ENCODE results near the gene SPTBN1. TPM values are rescaled to one million over a fixed set of nuclear protein-coding genes. Genes with fewer than 3 reads are reported as not detected.

The SPTBN1 gene
- total and polyA plus RNA-seq, 2 donors (not counting 3 experiments of a cell fraction or from before 2014, with no cell fraction given) = 63.3 to 320 TPM

DNA sequence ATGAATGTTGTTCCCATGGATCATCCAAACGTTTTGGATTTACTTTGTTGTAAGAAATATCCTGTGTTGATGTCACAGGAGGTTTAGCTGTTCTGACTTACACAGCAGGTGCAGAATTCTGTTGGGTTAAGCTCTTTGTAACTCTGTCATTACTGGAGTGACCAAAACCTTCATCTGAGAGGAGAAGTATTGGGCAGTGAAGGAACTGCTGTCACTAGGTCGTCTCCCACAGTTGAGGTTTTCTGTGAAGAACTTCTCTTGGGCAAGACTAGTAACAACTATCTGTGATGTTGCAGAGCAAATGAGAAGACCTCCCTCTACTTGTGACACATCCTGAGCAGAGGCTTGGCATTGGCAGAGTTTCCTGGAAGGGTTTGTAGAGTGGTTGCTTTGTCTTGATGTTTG is 2.9 kb downstream of the SPTBN1 start:
- CTCF ChIA-PET = interaction anchor here (0.7 kb wide), 1 partner anchor 252 kb away, joined by 4 read pairs; no protein-coding TSS in a partner anchor
- TF ChIP-seq POLR2AphosphoS5 (IDR thresholded peaks at IDR 0.05; ENCODE audit: insufficient read depth, low read depth, low read length) (no peak), MYC (IDR thresholded peaks at IDR 0.05; ENCODE audit: low read depth, low read length) (no peak), JUN (IDR thresholded peaks at IDR 0.05; ENCODE audit: borderline replicate concordance, insufficient read depth, insufficient read length, low read depth) (no peak), MAX (IDR thresholded peaks at IDR 0.05; ENCODE audit: insufficient read depth, insufficient read length) (no peak), CTCF (IDR thresholded peaks at IDR 0.05; ENCODE audit: extremely low read depth in 1 of 2, insufficient read depth in 1 of 2, low read depth in 1 of 2, low read length in 2 of 2) (no peak), POLR2A (IDR thresholded peaks at IDR 0.05; ENCODE audit: low read depth, low read length) (no peak), GATA2 (IDR thresholded peaks at IDR 0.05; ENCODE audit: insufficient read depth, insufficient read length, low read depth, low read length) (no peak), FOS (IDR thresholded peaks at IDR 0.05; ENCODE audit: borderline replicate concordance, insufficient read depth, low read length) (no peak), EZH2 (IDR thresholded peaks at IDR 0.05; ENCODE audit: borderline replicate concordance, low read depth, low read length, severe bottlenecking) (no peak)
- peaks cover 16% of the 10 kb centered on the region for H4K20me1 ChIP-seq (replicated peaks; ENCODE audit: control insufficient read depth, extremely low read depth, insufficient read depth, low read length)
- dilution Hi-C loops (cut with MboI; ENCODE audit: extremely low pct_ligation_motif_present, low sequenced_read_pairs) (no loop called here), intact Hi-C loops (cut with micrococcal nuclease) (loop anchor here (5.0 to 10.0 kb wide), 3 partner anchors 113 to 494 kb away; no protein-coding TSS in a partner anchor)
- BruUV-seq (replicated peaks) = no TSS peak
- no peaks in the 10 kb centered on the region for H3K27me3 ChIP-seq (ENCODE audit: control insufficient read depth in 2 of 2, insufficient read depth in 2 of 2, low read length in 2 of 2)
- H2AFZ ChIP-seq (ENCODE audit: low read depth, low read length) = no peak overlapping the region
- H3K9ac ChIP-seq (replicated peaks; ENCODE audit: extremely low read depth, insufficient read depth, low read length) = no peak overlapping the region
- peaks cover 61% of the 10 kb centered on the region for H3K79me2 ChIP-seq (ENCODE audit: control insufficient read depth, insufficient read depth, low read length)
- POLR2A ChIA-PET = no interaction called here
- no peaks in the 10 kb centered on the region for H3K36me3 ChIP-seq (ENCODE audit: control insufficient read depth in 2 of 2, extremely low read depth in 1 of 2, insufficient read depth in 2 of 2, low read length in 2 of 2)
- peaks cover 31% of the 10 kb centered on the region for H3K4me1 ChIP-seq (ENCODE audit: control insufficient read depth, extremely low read depth, insufficient read depth, low read length)
- peak overlapping the region; percentile 98 for H3K4me2 ChIP-seq (ENCODE audit: insufficient read depth, low read length)
- H3K9me1 ChIP-seq (replicated peaks; ENCODE audit: control insufficient read depth, extremely low read depth, insufficient read depth, low read length) = no peaks in the 10 kb centered on the region
- no peaks in the 10 kb centered on the region for H3K9me3 ChIP-seq (replicated peaks; ENCODE audit: control insufficient read depth, insufficient read depth, low read length)
- FAIRE-seq = peak; percentile 62
- H3K4me3 ChIP-seq (replicated peaks in 1 of 3; ENCODE audit: insufficient read depth in 1 of 3, low read depth in 1 of 3, low read length in 3 of 3) = peak overlapping the region in 1 of 3 experiments; percentile 77
- peak; percentile 55 for DNase-seq (ENCODE audit: low read depth, low spot score)
- no peak overlapping the region for H3K27ac ChIP-seq (ENCODE audit: insufficient read depth, low read depth, low read length)
